ENCODE measurements around the gene RGS10.
"Not testable (repeated sequence)": the region's sequence is repeated elsewhere in the genome, so short reads cannot be mapped to it uniquely, and the experiment has no call there.

RGS10 gene

GRCh38 chr10:119532791-119533190 lies 9.7 kb downstream of the RGS10 start:
- H3K4me3 Mint-ChIP-seq, ATAC-seq, H3K27me3 Mint-ChIP-seq, H3K9me3 Mint-ChIP-seq, DNase-seq: not testable (repeated sequence)
- H3K27ac Mint-ChIP-seq, result peak overlapping the region; percentile 57
- peaks cover 87% of the 10 kb centered on the region for H3K4me1 Mint-ChIP-seq
- peaks cover 44% of the 10 kb centered on the region for H3K36me3 Mint-ChIP-seq (ENCODE audit: low read depth)

GRCh38 chr10:119532251-119532650 lies 10.3 kb downstream of the RGS10 start:
- DNase-seq, H3K9me3 Mint-ChIP-seq, H3K4me3 Mint-ChIP-seq, ATAC-seq, H3K27me3 Mint-ChIP-seq: not testable (repeated sequence)
- Mint-ChIP-seq H3K4me1 (peaks cover 87% of the 10 kb centered on the region), H3K27ac (peak overlapping the region; percentile 29), H3K36me3 (ENCODE audit: low read depth) (peaks cover 42% of the 10 kb centered on the region)

GRCh38 chr10:119531067-119531466 lies 11.5 kb downstream of the RGS10 start:
- H3K27me3 Mint-ChIP-seq, result no peaks in the 10 kb centered on the region
- DNase-seq (no peak), ATAC-seq (no peak)
- H3K4me3 Mint-ChIP-seq, result no peak overlapping the region
- H3K9me3 Mint-ChIP-seq, result no peaks in the 10 kb centered on the region
- peak overlapping the region; percentile 43 for H3K27ac Mint-ChIP-seq
- peaks cover 87% of the 10 kb centered on the region for H3K4me1 Mint-ChIP-seq
- peaks cover 38% of the 10 kb centered on the region for H3K36me3 Mint-ChIP-seq (ENCODE audit: low read depth)

- not testable (repeated sequence) for H3K27me3 Mint-ChIP-seq, H3K4me3 Mint-ChIP-seq, ATAC-seq, H3K9me3 Mint-ChIP-seq, H3K27ac Mint-ChIP-seq, DNase-seq
- Mint-ChIP-seq H3K36me3 (ENCODE audit: low read depth) (peaks cover 46% of the 10 kb centered on the region), H3K4me1 (peaks cover 84% of the 10 kb centered on the region)
Measured at GRCh38 chr10:119528663-119529237, 13.8 kb downstream of the RGS10 start.

- peak overlapping the region; percentile 61 for H3K27ac Mint-ChIP-seq
- ATAC-seq, result peak; percentile 56
- DNase-seq, result no peak
Measured at GRCh38 chr10:119526621-119527592, 15.6 kb downstream of the RGS10 start.

GRCh38 chr10:119526149-119526548 lies 16.4 kb downstream of the RGS10 start:
- Mint-ChIP-seq H3K9me3 (no peaks in the 10 kb centered on the region), H3K27ac (no peak overlapping the region), H3K27me3 (no peaks in the 10 kb centered on the region), H3K4me3 (no peak overlapping the region), H3K4me1 (peaks cover 86% of the 10 kb centered on the region), H3K36me3 (ENCODE audit: low read depth) (peaks cover 59% of the 10 kb centered on the region)
- no peak for ATAC-seq
- DNase-seq, result no peak

More at GRCh38 chr10:119526621-119527592, 15.6 kb downstream of the RGS10 start:
- Mint-ChIP-seq H3K4me1 (peaks cover 86% of the 10 kb centered on the region), H3K27me3 (no peaks in the 10 kb centered on the region), H3K36me3 (ENCODE audit: low read depth) (peaks cover 56% of the 10 kb centered on the region), H3K4me3 (no peak overlapping the region), H3K9me3 (no peaks in the 10 kb centered on the region)

- H3K4me1 Mint-ChIP-seq, result peaks cover 90% of the 10 kb centered on the region
- peak overlapping the region; percentile 62 for H3K27ac Mint-ChIP-seq
- peaks cover 61% of the 10 kb centered on the region for H3K36me3 Mint-ChIP-seq (ENCODE audit: low read depth)
Measured at GRCh38 chr10:119525116-119525515, 17.4 kb downstream of the RGS10 start.

GRCh38 chr10:119524720-119525070 lies 17.8 kb downstream of the RGS10 start:
- H3K9me3 Mint-ChIP-seq, result no peaks in the 10 kb centered on the region
- no peak overlapping the region for H3K4me3 Mint-ChIP-seq
- DNase-seq (no peak), ATAC-seq (no peak)
- no peak overlapping the region for H3K27ac Mint-ChIP-seq
- peaks cover 92% of the 10 kb centered on the region for H3K4me1 Mint-ChIP-seq
- H3K27me3 Mint-ChIP-seq, result no peaks in the 10 kb centered on the region
- peaks cover 61% of the 10 kb centered on the region for H3K36me3 Mint-ChIP-seq (ENCODE audit: low read depth)

More at GRCh38 chr10:119525116-119525515, 17.4 kb downstream of the RGS10 start:
- DNase-seq, result no peak
- ATAC-seq, result no peak
- no peak overlapping the region for H3K4me3 Mint-ChIP-seq
- no peaks in the 10 kb centered on the region for H3K27me3 Mint-ChIP-seq
- H3K9me3 Mint-ChIP-seq, result no peaks in the 10 kb centered on the region

- Mint-ChIP-seq H3K27ac (peak overlapping the region; percentile 85), H3K4me1 (peaks cover 87% of the 10 kb centered on the region), H3K4me3 (no peak overlapping the region), H3K9me3 (no peaks in the 10 kb centered on the region), H3K36me3 (ENCODE audit: low read depth) (peaks cover 58% of the 10 kb centered on the region), H3K27me3 (no peaks in the 10 kb centered on the region)
- ATAC-seq (no peak), DNase-seq (no peak)
Measured at GRCh38 chr10:119523895-119524719, 18.4 kb downstream of the RGS10 start.

GRCh38 chr10:119522747-119523426 lies 19.6 kb downstream of the RGS10 start:
- peak; percentile 84 for ATAC-seq

GRCh38 chr10:119521443-119522204 lies 20.9 kb downstream of the RGS10 start:
- peaks cover 90% of the 10 kb centered on the region for H3K4me1 Mint-ChIP-seq
- no peaks in the 10 kb centered on the region for H3K27me3 Mint-ChIP-seq
- DNase-seq, result no peak
- H3K4me3 Mint-ChIP-seq, result no peak overlapping the region
- no peaks in the 10 kb centered on the region for H3K9me3 Mint-ChIP-seq
- peaks cover 63% of the 10 kb centered on the region for H3K36me3 Mint-ChIP-seq (ENCODE audit: low read depth)
- ATAC-seq, result no peak
- H3K27ac Mint-ChIP-seq, result peak overlapping the region; percentile 61

More at GRCh38 chr10:119522747-119523426, 19.6 kb downstream of the RGS10 start:
- no peak overlapping the region for H3K4me3 Mint-ChIP-seq
- H3K4me1 Mint-ChIP-seq, result peaks cover 90% of the 10 kb centered on the region
- peaks cover 64% of the 10 kb centered on the region for H3K36me3 Mint-ChIP-seq (ENCODE audit: low read depth)
- no peaks in the 10 kb centered on the region for H3K27me3 Mint-ChIP-seq
- DNase-seq, result peak; percentile 41
- peak overlapping the region; percentile 85 for H3K27ac Mint-ChIP-seq
- no peaks in the 10 kb centered on the region for H3K9me3 Mint-ChIP-seq

GRCh38 chr10:119520283-119520682 lies 22.2 kb downstream of the RGS10 start:
- DNase-seq (no peak), ATAC-seq (no peak)
- Mint-ChIP-seq H3K27me3 (no peaks in the 10 kb centered on the region), H3K9me3 (no peaks in the 10 kb centered on the region), H3K27ac (peak overlapping the region; percentile 69), H3K36me3 (ENCODE audit: low read depth) (peaks cover 61% of the 10 kb centered on the region), H3K4me1 (peaks cover 89% of the 10 kb centered on the region), H3K4me3 (no peak overlapping the region)

- peaks cover 83% of the 10 kb centered on the region for H3K4me1 Mint-ChIP-seq
- DNase-seq (no peak), ATAC-seq (no peak)
- H3K36me3 Mint-ChIP-seq (ENCODE audit: low read depth), result peaks cover 58% of the 10 kb centered on the region
- H3K9me3 Mint-ChIP-seq, result no peaks in the 10 kb centered on the region
- peak overlapping the region; percentile 95 for H3K27ac Mint-ChIP-seq
- peak overlapping the region; percentile 48 for H3K4me3 Mint-ChIP-seq
- H3K27me3 Mint-ChIP-seq, result no peaks in the 10 kb centered on the region
Measured at GRCh38 chr10:119518936-119519335, 23.6 kb downstream of the RGS10 start.
